Measurements from ENCODE around the gene ABCB6.

- TF ChIP-seq CTCF (IDR thresholded peaks at IDR 0.05) = no peak
- no peak for TF ChIP-seq POLR2AphosphoS5 (IDR thresholded peaks at IDR 0.05; ENCODE audit: insufficient read depth in 1 of 2, low read depth in 1 of 2)
- TF ChIP-seq POLR2A (IDR thresholded peaks at IDR 0.05) = no peak
Measured at GRCh38 chr2:219205981-219206327, 12.8 kb downstream of the ABCB6 start.

Data from vagina (tissue), 2 donors.